ENCODE results near the gene EMC7.
A peak's percentile ranks its signal among the peaks of the same experiment; 100 is the strongest.
"Not testable (repeated sequence)": the region's sequence is repeated elsewhere in the genome, so short reads cannot be mapped to it uniquely, and the experiment has no call there.

The EMC7 gene

GRCh38 chr15:34101366-34102174 is at the start of gene EMC7, which contains the start of gene PGBD4:
Gene EMC7 (minus strand): TSS chr15:34101862. CDS start chr15:34101839, 23 bp downstream.
Gene PGBD4 (plus strand): TSS chr15:34102083. CDS start chr15:34102532, 449 bp downstream.
- DNase-seq: peak; percentile 99

GRCh38 chr15:34147371-34148140 is 45.9 kb upstream of the EMC7 start:
- DNase-seq: no peak

DNA sequence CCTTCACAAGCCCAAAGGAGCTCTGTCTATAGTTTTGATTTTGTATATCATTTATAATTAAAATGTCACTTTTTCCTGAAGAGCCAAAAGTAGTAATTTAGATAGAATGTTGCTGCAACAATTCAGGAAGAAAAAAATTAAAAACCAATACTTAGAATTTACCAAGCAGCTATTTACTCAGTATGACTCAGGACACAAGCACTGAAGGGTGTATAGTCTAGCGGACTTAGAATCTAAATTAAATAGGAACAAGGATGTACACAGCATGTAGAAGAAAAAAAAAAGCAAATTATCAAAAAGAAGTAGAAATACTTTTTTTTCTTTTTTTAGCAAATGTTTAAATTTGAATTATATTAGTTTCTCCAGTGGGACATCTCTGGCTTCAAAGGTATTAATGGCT is 31.8 kb upstream of the EMC7 start:
- no peak for DNase-seq

DNA sequence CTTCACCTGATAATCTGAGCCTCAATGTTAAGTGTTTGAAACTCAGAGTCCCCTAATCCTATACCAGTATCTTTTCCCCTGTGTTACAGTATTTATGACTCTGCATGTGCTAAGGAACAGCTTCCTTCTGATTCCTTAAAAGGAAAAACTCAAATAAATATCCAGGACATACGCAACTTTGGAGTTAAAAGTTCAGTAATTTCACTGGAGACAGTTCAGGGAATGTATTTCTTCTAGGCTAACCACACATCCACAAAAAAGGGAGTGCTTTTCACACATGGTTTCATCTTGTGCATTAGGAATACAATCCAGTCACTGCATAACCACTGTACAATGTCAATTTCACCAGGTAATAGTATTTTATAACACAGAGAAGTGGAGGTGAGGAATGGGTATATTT is 31.2 kb upstream of the EMC7 start:
- DNase-seq: no peak

GRCh38 chr15:34128898-34129297 is 27.2 kb upstream of the EMC7 start:
- DNase-seq: no peak

- DNase-seq: no peak
Observed at GRCh38 chr15:34126522-34126921, 24.9 kb upstream of the EMC7 start.

- DNase-seq: no peak
Observed at GRCh38 chr15:34125945-34126344, 24.3 kb upstream of the EMC7 start.

- no peak for DNase-seq
Observed at GRCh38 chr15:34124651-34125050, 23.0 kb upstream of the EMC7 start.

DNA sequence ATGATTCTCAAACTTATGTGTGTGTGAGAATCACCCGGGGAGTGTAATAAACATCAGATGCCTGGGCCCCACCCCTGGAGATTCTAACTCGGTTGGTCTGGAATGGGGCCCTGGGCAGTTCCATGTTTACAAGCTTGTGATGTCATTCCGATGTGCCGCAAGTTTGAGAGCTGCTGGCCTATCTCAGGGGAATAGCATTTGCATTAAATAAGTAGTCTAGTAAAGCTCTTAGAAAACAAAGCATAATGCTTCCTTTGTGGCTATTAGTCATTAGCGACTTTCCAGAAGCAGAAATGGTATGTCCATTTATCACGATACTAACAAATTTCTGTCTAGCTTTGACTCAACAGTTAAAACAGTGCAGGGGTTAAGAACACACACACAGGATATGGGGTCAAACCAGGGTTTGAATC is 21.1 kb upstream of the EMC7 start:
- no peak for DNase-seq

DNA sequence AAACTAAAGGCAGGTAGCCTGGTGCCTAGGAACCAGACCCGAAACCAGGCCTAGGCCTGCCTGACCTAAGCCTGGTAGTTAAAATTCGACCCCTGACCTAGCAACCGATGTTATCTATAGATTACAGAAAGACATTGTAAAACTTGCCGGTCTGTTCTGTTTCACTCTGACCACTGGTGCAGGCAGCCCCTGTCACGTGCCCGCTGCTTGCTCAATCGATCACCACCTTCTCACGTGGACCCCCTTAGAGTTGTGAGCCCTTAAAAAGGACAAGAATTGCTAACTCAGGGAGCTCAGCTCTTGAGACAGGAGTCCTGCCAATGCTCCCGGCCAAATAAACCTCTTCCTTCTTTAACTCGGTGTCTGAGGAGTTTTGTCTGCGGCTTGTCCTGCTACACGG is 20.1 kb upstream of the EMC7 start:
- not testable (repeated sequence) for DNase-seq

GRCh38 chr15:34120420-34120819 is 18.8 kb upstream of the EMC7 start:
- DNase-seq: not testable (repeated sequence)

DNA sequence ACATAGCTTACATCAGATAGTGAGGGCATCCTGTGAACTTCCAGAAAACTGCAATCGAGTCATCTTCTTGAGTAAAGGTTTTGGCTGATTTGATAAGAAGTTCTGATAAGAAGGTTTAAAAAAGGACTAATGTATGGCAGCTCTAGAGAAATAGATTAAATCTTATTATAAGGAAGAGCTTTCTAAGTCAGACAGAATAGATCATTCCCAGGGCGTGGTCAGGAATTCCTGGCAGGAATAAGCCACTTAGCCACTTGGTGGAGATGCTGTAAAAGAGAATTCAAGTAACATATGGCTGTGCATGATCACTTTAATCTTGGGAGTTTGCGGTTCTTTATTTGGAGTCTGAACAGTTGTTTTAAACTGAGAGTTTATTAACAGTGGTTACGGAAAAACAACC is 17.6 kb upstream of the EMC7 start:
- no peak for DNase-seq

DNA sequence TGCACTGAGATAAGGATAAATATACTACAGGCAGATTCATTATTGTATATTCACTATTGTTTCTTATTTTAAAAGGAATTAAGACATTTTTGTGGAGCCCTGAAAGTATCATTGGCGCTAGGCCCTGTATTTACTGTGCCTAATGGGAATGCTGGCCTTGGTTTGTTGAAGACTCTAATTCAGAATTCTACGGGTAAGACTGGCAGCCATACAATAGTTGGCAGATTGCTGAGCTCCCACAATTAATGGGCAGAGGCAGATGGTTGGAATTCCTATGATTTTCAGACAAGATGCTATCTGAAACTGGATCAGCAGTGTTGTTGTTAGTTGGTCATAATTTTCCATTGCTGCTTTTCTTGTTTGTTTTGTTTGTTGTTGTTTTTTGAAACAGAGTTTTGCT is 15.0 kb upstream of the EMC7 start:
- DNase-seq: no peak

- DNase-seq: no peak
Observed at GRCh38 chr15:34114739-34115138, 13.1 kb upstream of the EMC7 start.

- no peak for DNase-seq
Observed at GRCh38 chr15:34114215-34114614, 12.6 kb upstream of the EMC7 start.

DNA sequence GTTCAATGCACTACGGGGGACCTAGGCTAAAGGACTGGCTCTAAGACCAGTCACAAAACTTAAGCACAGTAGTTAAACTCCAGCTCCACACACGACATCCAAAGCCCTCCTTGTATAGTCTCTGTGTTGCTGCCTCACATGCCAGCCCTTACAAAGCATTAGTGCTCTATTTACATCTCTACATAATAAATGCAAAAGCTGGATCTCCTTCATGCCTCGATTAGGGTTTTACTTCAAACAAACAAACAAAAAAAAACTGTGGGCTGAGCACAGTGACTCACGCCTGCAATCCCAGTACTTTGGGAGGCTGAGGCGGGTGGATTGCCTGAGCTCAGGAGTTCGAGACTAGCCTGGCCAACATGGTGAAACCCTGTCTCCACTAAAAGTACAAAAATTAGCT is 9.8 kb upstream of the EMC7 start:
- no peak for DNase-seq

DNA sequence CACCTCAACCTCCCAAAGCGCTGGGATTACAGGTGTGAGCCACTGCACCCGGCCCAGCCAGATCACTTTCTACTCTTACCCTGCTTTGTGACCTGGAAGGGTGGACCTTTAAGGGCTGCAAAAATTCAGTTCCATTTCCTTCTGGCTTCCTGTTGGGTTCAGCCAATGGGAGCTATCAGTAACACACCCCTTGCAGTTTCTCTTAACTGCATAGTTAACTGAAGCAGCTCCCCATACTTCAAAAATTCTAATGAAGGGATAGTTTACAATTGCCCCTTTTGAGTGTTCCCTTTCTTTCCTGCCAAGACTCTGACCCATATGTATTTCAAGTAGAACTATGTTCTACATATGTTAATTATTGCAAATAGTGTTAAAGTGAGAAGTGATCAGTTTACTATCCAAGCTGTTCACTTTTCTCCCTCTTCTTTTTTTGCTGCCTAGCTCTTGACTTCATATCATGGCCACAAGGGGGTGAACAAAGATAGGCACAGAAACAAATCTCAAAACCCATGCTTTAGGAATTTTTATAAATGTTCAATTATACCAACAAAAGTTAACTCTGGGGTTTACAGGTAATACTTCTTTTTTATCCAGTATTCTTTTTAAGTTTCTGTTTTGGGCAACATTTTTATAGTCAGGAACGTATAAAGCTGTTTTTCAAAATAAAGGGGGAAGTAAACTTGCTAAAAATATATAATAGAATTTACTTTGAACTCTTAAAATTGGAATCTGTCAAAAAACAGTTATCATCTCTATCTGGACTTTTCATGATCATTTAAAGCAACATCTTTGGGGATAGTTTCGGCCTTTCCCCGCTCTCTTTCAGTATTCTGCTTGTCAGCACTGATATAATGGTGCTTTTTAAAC is 8.4 kb upstream of the EMC7 start:
- peak; percentile 81 for DNase-seq

GRCh38 chr15:34107315-34107714 is 5.7 kb upstream of the EMC7 start:
- no peak for DNase-seq

- DNase-seq: no peak
Observed at GRCh38 chr15:34106423-34106822, 4.8 kb upstream of the EMC7 start.

- DNase-seq: peak; percentile 7
Observed at GRCh38 chr15:34102175-34102925, 688 bp upstream of the EMC7 start.

- no peak for DNase-seq
Observed at GRCh38 chr15:34099914-34100313, 1.7 kb downstream of the EMC7 start.

- DNase-seq: no peak
Observed at GRCh38 chr15:34085746-34086145, 15.9 kb downstream of the EMC7 start.

Data from hematopoietic multipotent progenitor cell treated with erythropoietin and hydrocortisone succinate and interleukin-3 and kit ligand, for 6 days (in vitro differentiated cells).